ENCODE data around the gene ASB16.

Gene ASB16

DNA sequence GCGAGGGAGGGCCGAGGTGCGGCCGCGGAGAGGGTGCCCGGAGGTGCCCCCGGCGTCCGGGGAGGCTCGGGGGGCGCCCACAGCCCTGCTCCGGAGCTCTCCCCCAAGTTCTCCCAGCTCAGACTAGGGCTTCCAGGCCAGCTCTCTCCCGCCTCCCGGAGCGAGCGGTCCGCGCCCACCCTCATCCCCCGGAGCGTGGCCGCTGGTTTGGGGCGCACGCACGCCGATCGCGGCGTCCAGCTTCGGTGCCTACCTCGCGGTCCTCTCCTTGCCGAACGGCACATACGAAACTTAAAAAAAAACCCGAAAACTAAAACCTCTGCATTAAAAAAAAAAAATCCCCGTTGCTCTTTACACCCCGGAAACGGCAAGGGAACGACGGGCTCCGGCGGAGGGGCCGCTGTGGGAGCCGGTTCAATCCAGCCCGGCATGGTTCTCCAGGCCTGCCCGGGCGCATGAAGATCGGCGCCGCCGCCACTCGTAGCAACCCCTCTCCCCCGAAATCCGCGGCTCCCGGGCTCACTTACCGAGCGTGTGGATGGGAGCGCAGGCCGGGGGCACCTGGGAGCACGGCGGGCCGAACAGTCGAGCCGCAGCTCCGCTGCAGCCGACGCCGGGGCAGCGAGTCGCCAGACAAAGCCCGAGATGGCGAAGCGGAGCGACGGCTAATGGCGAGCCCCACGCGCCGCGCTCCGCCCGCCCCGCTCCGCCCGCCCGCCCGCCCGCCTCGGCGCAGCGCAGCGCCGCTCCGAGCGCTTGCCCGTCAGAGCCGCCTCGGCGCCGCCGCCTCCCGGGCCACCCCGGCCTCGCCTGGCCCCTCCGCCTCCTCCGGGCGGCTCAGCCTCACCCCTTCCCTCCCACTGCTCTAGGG lies 49.9 kb downstream of the ASB16 start:
- no peak for TF ChIP-seq CTCF (IDR thresholded peaks at IDR 0.05; ENCODE audit: extremely low read depth, missing control alignments)
- peak; percentile 82 for DNase-seq (ENCODE audit: low spot score)

GRCh38 chr17:44221084-44221861 lies 50.8 kb downstream of the ASB16 start:
- no peak for TF ChIP-seq CTCF (IDR thresholded peaks at IDR 0.05; ENCODE audit: extremely low read depth, missing control alignments)
- DNase-seq (ENCODE audit: low spot score): peak; percentile 86

DNA sequence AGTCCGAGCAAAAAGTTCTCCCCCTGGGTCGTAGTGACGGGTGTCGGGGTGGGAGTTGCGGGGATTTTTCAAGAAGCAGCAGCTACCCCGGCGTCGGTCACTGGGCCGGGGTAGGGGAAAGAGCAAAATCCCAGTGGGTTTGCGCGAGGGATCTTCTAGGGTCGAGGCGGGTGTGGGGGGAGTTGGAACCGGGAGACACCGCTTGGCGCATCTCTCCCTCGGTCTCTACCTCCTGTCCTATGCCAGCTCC lies 51.3 kb downstream of the ASB16 start:
- DNase-seq (ENCODE audit: low spot score): peak; percentile 55
- TF ChIP-seq CTCF (IDR thresholded peaks at IDR 0.05; ENCODE audit: extremely low read depth, missing control alignments): no peak

GRCh38 chr17:44222112-44222869 lies 51.8 kb downstream of the ASB16 start:
- peak; percentile 9 for TF ChIP-seq CTCF (IDR thresholded peaks at IDR 0.05; ENCODE audit: extremely low read depth, missing control alignments)
- peak; percentile 86 for DNase-seq (ENCODE audit: low spot score)

GRCh38 chr17:44223541-44224071 lies 53.1 kb downstream of the ASB16 start:
- no peak for TF ChIP-seq CTCF (IDR thresholded peaks at IDR 0.05; ENCODE audit: extremely low read depth, missing control alignments)
- DNase-seq (ENCODE audit: low spot score): no peak

Measured in GM20000 (cell line).